GM12878 (cell line): ENCODE data around the gene ZBTB3. TPM values are rescaled to one million over a fixed set of nuclear protein-coding genes. Genes with fewer than 3 reads are reported as not detected.

Source experiments
- CBX5 ChIP-seq: sonication (generic); IDR thresholded peaks from 2 replicates; pipeline ENCODE4 v1.6.1; 2016; ENCODE audit warnings: low read depth, moderate library complexity, mild to moderate bottlenecking, inconsistent platforms
- CEBPB ChIP-seq, 2 experiments: fragments of 150-350 bp in 1 of 2; IDR thresholded peaks; 2 replicates each; pipeline ENCODE4 v1.6.1; 2012 to 2014; ENCODE audit warnings: low read depth in 2 of 2, low read length in 2 of 2, borderline replicate concordance in 1 of 2, inconsistent platforms in 1 of 2
- CHD1 ChIP-seq: IDR thresholded peaks from 2 replicates; pipeline ENCODE4 v1.6.1; 2012; ENCODE audit warnings: low read depth, low read length, improper control_type of control experiment
- CHD4 ChIP-seq: fragments of 200-600 bp; sonication (generic); IDR thresholded peaks from 2 replicates; pipeline ENCODE4 v1.6.1; 2016; ENCODE audit warnings: mild to moderate bottlenecking
- E4F1 ChIP-seq: fragments of 450-650 bp; IDR thresholded peaks from 2 replicates; pipeline ENCODE4 v1.6.1; 2018; ENCODE audit warnings: borderline replicate concordance, mild to moderate bottlenecking; ENCODE audit not compliant: partially characterized antibody
- EZH2 ChIP-seq: IDR thresholded peaks from 2 replicates; pipeline ENCODE4 v1.6.1; 2012; ENCODE audit warnings: low read depth, mild to moderate bottlenecking, control low read depth, inconsistent platforms, low read length, borderline replicate concordance; ENCODE audit not compliant: control insufficient read depth
- FOXM1 ChIP-seq: IDR thresholded peaks from 2 replicates; pipeline ENCODE4 v1.6.1; 2012; ENCODE audit warnings: low read depth, mild to moderate bottlenecking, inconsistent platforms, low read length, moderate library complexity
- HDGF ChIP-seq: fragments of 450-650 bp; IDR thresholded peaks from 2 replicates; pipeline ENCODE4 v1.6.1; 2016; ENCODE audit warnings: antibody characterized with exemption
- KAT2A ChIP-seq: conservative IDR thresholded peaks from 2 replicates; pipeline ENCODE4 v1.6.1; 2011; ENCODE audit warnings: low read depth, low read length; ENCODE audit not compliant: control insufficient read depth
- KDM1A ChIP-seq: fragments of 200-600 bp; sonication (generic); IDR thresholded peaks from 2 replicates; pipeline ENCODE4 v1.6.1; 2016; ENCODE audit warnings: borderline replicate concordance
- RBBP5 ChIP-seq: fragments of 200-600 bp; sonication (generic); conservative IDR thresholded peaks from 2 replicates; pipeline ENCODE4 v1.6.1; 2016
- TBL1XR1 ChIP-seq: IDR thresholded peaks from 2 replicates; pipeline ENCODE4 v1.6.1; 2012; ENCODE audit warnings: low read depth, low read length, improper control_type of control experiment
- TCF12 ChIP-seq: IDR thresholded peaks from 2 replicates; pipeline ENCODE4 v1.6.1; 2011; ENCODE audit warnings: low read depth, mild to moderate bottlenecking, low read length
- ZBTB4 ChIP-seq: fragments of 450-650 bp; formaldehyde crosslinking; IDR thresholded peaks from 2 replicates; pipeline ENCODE4 v1.4.0; 2022; ENCODE audit warnings: mild to moderate bottlenecking, moderate library complexity
- ZNF24 ChIP-seq: fragments of 450-650 bp; IDR thresholded peaks from 2 replicates; pipeline ENCODE4 v1.6.1; 2017; ENCODE audit warnings: antibody characterized with exemption, mild to moderate bottlenecking
- polyA plus RNA-seq, 11 experiments: library from polyadenylated mRNA; depleted of rRNA in 4 of 11; unstranded in 6 of 11; stranded (reverse) in 5 of 11; fragments of >200 nt; fragmentation: Nextera tagmentation in 4 of 11; fragmentation: Illumina TruSeq in 1 of 11; extraction: Ambion mirVana in 4 of 11; extraction: Trizol in 1 of 11; gene quantifications; 1 replicate in 1 of 11; 2 replicates in 10 of 11; pipeline versions ENCODE4 v1.2.1 to v1.2.3, GENCODE V29; 2011 to 2016; ENCODE audit warnings: inconsistent platforms in 2 of 11, missing spikeins in 2 of 11, low read depth in 1 of 11
- total RNA-seq, 4 experiments: library from RNA; depleted of rRNA in 3 of 4; stranded (reverse); fragments of >200 nt in 3 of 4; fragmentation: Illumina TruSeq in 1 of 4; extraction: Trizol in 1 of 4; gene quantifications; 2 replicates each; pipeline versions ENCODE4 v1.2.1 to v1.2.3, GENCODE V29; 2013 to 2021
- TF ChIP-seq, protein P1 (sequence below): fragments of 450-650 bp; IDR thresholded peaks from 2 replicates; pipeline ENCODE4 v1.6.1; 2017; ENCODE audit warnings: low read depth, mild to moderate bottlenecking, moderate library complexity
- TF ChIP-seq, protein P2 (sequence below): fragments of 450-650 bp; IDR thresholded peaks from 2 replicates; pipeline ENCODE4 v1.6.1; 2016; ENCODE audit warnings: mild to moderate bottlenecking, moderate library complexity, borderline replicate concordance

Gene ZBTB3
- total and polyA plus RNA-seq, 10 of the 15 experiments (the other 5 are each of a cell fraction or from before 2014, with no cell fraction given) = 1.4 to 7.7 (median 4.8) TPM

DNA sequence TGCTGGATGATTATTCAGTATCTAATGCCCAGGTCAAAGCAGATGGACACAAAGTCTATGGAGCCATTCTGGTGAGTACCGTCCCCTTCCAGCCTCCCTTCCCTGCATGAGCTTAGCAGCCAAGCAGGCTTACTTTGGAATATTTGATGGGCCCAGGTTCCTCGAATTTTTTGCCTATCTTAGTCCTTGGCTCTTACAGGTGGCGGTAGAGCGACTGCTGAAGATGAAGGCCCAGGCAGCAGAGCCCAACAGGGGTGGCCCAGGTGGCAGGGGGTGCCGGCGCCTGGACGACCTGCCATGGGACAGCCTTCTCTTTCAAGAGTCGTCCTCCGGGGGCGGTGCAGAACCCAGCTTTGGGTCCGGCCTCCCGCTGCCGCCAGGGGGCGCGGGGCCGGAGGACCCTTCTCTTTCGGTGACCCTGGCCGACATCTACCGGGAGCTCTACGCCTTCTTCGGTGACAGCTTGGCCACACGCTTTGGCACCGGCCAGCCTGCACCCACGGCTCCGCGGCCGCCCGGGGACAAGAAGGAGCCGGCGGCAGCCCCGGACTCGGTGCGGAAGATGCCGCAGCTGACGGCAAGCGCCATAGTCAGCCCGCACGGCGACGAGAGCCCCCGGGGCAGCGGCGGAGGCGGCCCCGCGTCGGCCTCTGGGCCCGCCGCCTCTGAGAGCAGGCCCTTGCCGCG, 32.5 kb upstream of the ZBTB3 start (continued):
- TF ChIP-seq CEBPB (IDR thresholded peaks at IDR 0.05; ENCODE audit: borderline replicate concordance in 1 of 2, low read depth in 2 of 2, low read length in 2 of 2) = no peak
- 0 out of 2 replicates have a peak, but pooled peaks have one; percentile 29 for TF ChIP-seq TCF12
- TF ChIP-seq CBX5 = peak; percentile 41; the same call in 1 of the 2 replicates
- no peak for TF ChIP-seq ZBTB4
- TF ChIP-seq, protein P1, sequence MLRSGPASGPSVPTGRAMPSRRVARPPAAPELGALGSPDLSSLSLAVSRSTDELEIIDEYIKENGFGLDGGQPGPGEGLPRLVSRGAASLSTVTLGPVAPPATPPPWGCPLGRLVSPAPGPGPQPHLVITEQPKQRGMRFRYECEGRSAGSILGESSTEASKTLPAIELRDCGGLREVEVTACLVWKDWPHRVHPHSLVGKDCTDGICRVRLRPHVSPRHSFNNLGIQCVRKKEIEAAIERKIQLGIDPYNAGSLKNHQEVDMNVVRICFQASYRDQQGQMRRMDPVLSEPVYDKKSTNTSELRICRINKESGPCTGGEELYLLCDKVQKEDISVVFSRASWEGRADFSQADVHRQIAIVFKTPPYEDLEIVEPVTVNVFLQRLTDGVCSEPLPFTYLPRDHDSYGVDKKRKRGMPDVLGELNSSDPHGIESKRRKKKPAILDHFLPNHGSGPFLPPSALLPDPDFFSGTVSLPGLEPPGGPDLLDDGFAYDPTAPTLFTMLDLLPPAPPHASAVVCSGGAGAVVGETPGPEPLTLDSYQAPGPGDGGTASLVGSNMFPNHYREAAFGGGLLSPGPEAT = no peak
- no peak for TF ChIP-seq CHD1
- TF ChIP-seq EZH2 = no peak
- TF ChIP-seq, protein P2, sequence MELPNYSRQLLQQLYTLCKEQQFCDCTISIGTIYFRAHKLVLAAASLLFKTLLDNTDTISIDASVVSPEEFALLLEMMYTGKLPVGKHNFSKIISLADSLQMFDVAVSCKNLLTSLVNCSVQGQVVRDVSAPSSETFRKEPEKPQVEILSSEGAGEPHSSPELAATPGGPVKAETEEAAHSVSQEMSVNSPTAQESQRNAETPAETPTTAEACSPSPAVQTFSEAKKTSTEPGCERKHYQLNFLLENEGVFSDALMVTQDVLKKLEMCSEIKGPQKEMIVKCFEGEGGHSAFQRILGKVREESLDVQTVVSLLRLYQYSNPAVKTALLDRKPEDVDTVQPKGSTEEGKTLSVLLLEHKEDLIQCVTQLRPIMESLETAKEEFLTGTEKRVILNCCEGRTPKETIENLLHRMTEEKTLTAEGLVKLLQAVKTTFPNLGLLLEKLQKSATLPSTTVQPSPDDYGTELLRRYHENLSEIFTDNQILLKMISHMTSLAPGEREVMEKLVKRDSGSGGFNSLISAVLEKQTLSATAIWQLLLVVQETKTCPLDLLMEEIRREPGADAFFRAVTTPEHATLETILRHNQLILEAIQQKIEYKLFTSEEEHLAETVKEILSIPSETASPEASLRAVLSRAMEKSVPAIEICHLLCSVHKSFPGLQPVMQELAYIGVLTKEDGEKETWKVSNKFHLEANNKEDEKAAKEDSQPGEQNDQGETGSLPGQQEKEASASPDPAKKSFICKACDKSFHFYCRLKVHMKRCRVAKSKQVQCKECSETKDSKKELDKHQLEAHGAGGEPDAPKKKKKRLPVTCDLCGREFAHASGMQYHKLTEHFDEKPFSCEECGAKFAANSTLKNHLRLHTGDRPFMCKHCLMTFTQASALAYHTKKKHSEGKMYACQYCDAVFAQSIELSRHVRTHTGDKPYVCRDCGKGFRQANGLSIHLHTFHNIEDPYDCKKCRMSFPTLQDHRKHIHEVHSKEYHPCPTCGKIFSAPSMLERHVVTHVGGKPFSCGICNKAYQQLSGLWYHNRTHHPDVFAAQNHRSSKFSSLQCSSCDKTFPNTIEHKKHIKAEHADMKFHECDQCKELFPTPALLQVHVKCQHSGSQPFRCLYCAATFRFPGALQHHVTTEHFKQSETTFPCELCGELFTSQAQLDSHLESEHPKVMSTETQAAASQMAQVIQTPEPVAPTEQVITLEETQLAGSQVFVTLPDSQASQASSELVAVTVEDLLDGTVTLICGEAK = no peak
- no peak for TF ChIP-seq TBL1XR1
- no peak for TF ChIP-seq RBBP5
- no peak for TF ChIP-seq KDM1A
- no peak for TF ChIP-seq ZNF24
- no peak for TF ChIP-seq KAT2A
- TF ChIP-seq E4F1 = no peak
- no peak for TF ChIP-seq FOXM1
- TF ChIP-seq HDGF = peak; percentile 88
- no peak for TF ChIP-seq CHD4
